ENCODE data around the gene OSBP.

Gene OSBP

GRCh38 chr11:59600636-59601035, 14.9 kb downstream of the OSBP start:
- H3K36me3 ChIP-seq (ENCODE audit: control insufficient read depth, insufficient read depth, low read length) = peaks cover 38% of the 10 kb centered on the region
- no peaks in the 10 kb centered on the region for H3K4me1 ChIP-seq (ENCODE audit: control insufficient read depth, insufficient read depth, low read length)

DNA sequence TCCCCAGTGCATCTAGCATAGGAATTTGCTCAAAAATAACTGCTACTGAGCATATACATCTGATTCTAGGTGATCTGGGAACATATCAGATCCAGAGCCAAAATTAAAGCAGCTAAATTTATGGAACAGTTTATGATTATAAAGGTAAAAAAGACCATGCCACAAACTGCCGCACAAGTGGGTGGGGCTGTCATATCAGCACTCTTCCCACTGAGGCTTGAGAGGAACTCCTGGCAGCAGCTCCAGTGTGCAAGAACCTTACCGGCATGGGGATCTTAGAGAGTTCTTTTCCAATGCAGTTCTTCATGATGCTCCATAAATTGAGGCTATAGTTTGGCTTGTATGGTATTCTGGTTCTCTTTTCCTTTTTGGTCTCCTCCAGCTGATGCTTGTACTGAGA, 15.3 kb downstream of the OSBP start:
- H3K9ac ChIP-seq (ENCODE audit: low read depth, low read length) = no peak overlapping the region
- no peaks in the 10 kb centered on the region for H3K27me3 ChIP-seq (ENCODE audit: control insufficient read depth, insufficient read depth, low read length)
- H3K4me3 ChIP-seq (ENCODE audit: low read depth, low read length) = no peak overlapping the region
- no peaks in the 10 kb centered on the region for H3K9me3 ChIP-seq (ENCODE audit: control insufficient read depth, insufficient read depth, low read length)
- H3K36me3 ChIP-seq (ENCODE audit: control insufficient read depth, insufficient read depth, low read length) = peaks cover 38% of the 10 kb centered on the region
- no peaks in the 10 kb centered on the region for H3K4me1 ChIP-seq (ENCODE audit: control insufficient read depth, insufficient read depth, low read length)

More at GRCh38 chr11:59600636-59601035, 14.9 kb downstream of the OSBP start:
- H3K4me3 ChIP-seq (ENCODE audit: low read depth, low read length) = no peak overlapping the region
- H3K27me3 ChIP-seq (ENCODE audit: control insufficient read depth, insufficient read depth, low read length) = no peaks in the 10 kb centered on the region
- H3K9ac ChIP-seq (ENCODE audit: low read depth, low read length) = no peak overlapping the region
- H3K9me3 ChIP-seq (ENCODE audit: control insufficient read depth, insufficient read depth, low read length) = no peaks in the 10 kb centered on the region

- Histone ChIP-seq H3K36me3 (ENCODE audit: control insufficient read depth, insufficient read depth, low read length) (peaks cover 40% of the 10 kb centered on the region), H3K4me3 (ENCODE audit: low read depth, low read length) (no peak overlapping the region), H3K4me1 (ENCODE audit: control insufficient read depth, insufficient read depth, low read length) (no peaks in the 10 kb centered on the region), H3K9me3 (ENCODE audit: control insufficient read depth, insufficient read depth, low read length) (no peaks in the 10 kb centered on the region), H3K27me3 (ENCODE audit: control insufficient read depth, insufficient read depth, low read length) (no peaks in the 10 kb centered on the region), H3K9ac (ENCODE audit: low read depth, low read length) (no peak overlapping the region)
These were observed 16.6 kb downstream of the OSBP start for GRCh38 chr11:59598961-59599360.

- no peak overlapping the region for H3K9ac ChIP-seq (ENCODE audit: low read depth, low read length)
- no peaks in the 10 kb centered on the region for H3K27me3 ChIP-seq (ENCODE audit: control insufficient read depth, insufficient read depth, low read length)
- no peaks in the 10 kb centered on the region for H3K9me3 ChIP-seq (ENCODE audit: control insufficient read depth, insufficient read depth, low read length)
- no peak overlapping the region for H3K4me3 ChIP-seq (ENCODE audit: low read depth, low read length)
- H3K4me1 ChIP-seq (ENCODE audit: control insufficient read depth, insufficient read depth, low read length) = no peaks in the 10 kb centered on the region
- no peaks in the 10 kb centered on the region for H3K36me3 ChIP-seq (ENCODE audit: control insufficient read depth, insufficient read depth, low read length)
These were observed 31.3 kb downstream of the OSBP start for GRCh38 chr11:59584294-59584693.

- no peak overlapping the region for H3K9ac ChIP-seq (ENCODE audit: low read depth, low read length)
- H3K4me1 ChIP-seq (ENCODE audit: control insufficient read depth, insufficient read depth, low read length) = no peaks in the 10 kb centered on the region
- no peaks in the 10 kb centered on the region for H3K27me3 ChIP-seq (ENCODE audit: control insufficient read depth, insufficient read depth, low read length)
- H3K36me3 ChIP-seq (ENCODE audit: control insufficient read depth, insufficient read depth, low read length) = peaks cover 2% of the 10 kb centered on the region
- H3K4me3 ChIP-seq (ENCODE audit: low read depth, low read length) = no peak overlapping the region
- no peaks in the 10 kb centered on the region for H3K9me3 ChIP-seq (ENCODE audit: control insufficient read depth, insufficient read depth, low read length)
These were observed 33.6 kb downstream of the OSBP start for GRCh38 chr11:59582006-59582405.

DNA sequence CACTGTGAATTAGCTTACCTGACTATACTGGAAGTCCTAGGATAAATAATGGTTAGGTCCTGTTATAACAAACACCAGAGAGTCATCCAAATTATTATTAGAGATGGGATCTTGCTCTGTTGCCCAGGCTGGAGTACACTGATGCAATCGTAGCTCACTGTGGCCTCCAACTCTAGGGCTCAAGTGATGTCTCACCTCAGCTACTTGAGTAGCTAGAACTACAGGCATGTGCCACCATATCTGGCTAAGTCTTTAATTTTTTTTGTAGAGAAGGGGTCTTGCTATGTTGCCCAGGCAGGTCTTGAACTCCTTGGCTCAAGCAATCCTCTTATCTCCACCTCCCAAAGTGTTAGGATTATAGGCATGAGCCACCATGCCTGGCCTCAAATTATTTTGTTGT, 37.2 kb downstream of the OSBP start:
- peaks cover 17% of the 10 kb centered on the region for H3K36me3 ChIP-seq (ENCODE audit: control insufficient read depth, insufficient read depth, low read length)

DNA sequence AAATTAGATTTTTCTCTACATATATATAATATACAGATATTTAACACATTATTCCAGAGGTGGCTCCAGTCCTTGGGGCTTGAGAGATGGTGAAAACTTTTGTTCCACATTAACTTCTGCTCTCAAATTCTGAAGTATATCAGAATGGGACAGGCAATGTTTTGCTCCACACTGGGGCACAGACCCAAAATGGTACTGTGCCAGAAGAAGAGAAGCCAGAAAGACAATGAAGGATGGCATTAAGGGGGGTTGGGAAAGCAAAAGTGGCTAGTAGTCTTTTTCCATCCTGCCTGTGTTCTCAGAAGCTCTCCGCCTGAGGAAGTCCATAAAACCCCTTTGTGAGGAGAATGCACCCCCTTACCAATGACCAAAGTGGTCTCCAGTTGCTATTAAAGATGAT, 40.1 kb downstream of the OSBP start:
- peaks cover 17% of the 10 kb centered on the region for H3K36me3 ChIP-seq (ENCODE audit: control insufficient read depth, insufficient read depth, low read length)
- H3K27me3 ChIP-seq (ENCODE audit: control insufficient read depth, insufficient read depth, low read length) = no peaks in the 10 kb centered on the region
- no peak overlapping the region for H3K4me3 ChIP-seq (ENCODE audit: low read depth, low read length)
- no peaks in the 10 kb centered on the region for H3K9me3 ChIP-seq (ENCODE audit: control insufficient read depth, insufficient read depth, low read length)
- H3K4me1 ChIP-seq (ENCODE audit: control insufficient read depth, insufficient read depth, low read length) = no peaks in the 10 kb centered on the region
- no peak overlapping the region for H3K9ac ChIP-seq (ENCODE audit: low read depth, low read length)

More for the DNA sequence above, 37.2 kb downstream of the OSBP start:
- H3K9me3 ChIP-seq (ENCODE audit: control insufficient read depth, insufficient read depth, low read length) = no peaks in the 10 kb centered on the region
- no peaks in the 10 kb centered on the region for H3K4me1 ChIP-seq (ENCODE audit: control insufficient read depth, insufficient read depth, low read length)
- H3K27me3 ChIP-seq (ENCODE audit: control insufficient read depth, insufficient read depth, low read length) = no peaks in the 10 kb centered on the region
- no peak overlapping the region for H3K9ac ChIP-seq (ENCODE audit: low read depth, low read length)
- no peak overlapping the region for H3K4me3 ChIP-seq (ENCODE audit: low read depth, low read length)

DNA sequence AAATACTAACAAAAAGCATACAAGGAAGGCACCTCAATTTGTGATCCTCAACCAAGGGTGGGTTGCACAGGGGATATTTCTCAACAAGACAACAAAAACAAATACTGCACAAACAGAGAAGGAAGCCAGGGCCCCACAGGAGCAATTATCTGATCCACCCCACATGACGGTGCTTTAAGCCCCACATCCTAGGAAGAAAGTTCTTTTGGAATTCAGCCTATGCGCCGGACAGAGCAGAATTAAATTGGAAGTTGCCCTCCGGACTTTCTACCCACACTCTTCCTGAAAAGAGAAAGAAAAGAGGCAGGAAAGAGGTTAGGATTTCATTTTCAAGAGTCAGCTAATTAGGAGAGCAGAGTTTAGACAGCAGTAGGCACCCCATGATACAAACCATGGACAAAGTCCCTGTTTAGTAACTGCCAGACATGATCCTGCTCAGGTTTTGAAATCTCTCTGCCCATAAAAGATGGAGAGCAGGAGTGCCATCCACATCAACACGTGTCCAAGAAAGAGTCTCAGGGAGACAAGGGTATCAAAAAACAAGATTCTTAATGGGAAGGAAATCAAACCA, 40.6 kb downstream of the OSBP start:
- Histone ChIP-seq H3K9ac (ENCODE audit: low read depth, low read length) (no peak overlapping the region), H3K27me3 (ENCODE audit: control insufficient read depth, insufficient read depth, low read length) (no peaks in the 10 kb centered on the region), H3K4me3 (ENCODE audit: low read depth, low read length) (no peak overlapping the region), H3K4me1 (ENCODE audit: control insufficient read depth, insufficient read depth, low read length) (no peaks in the 10 kb centered on the region), H3K36me3 (ENCODE audit: control insufficient read depth, insufficient read depth, low read length) (peaks cover 17% of the 10 kb centered on the region), H3K9me3 (ENCODE audit: control insufficient read depth, insufficient read depth, low read length) (no peaks in the 10 kb centered on the region)

DNA sequence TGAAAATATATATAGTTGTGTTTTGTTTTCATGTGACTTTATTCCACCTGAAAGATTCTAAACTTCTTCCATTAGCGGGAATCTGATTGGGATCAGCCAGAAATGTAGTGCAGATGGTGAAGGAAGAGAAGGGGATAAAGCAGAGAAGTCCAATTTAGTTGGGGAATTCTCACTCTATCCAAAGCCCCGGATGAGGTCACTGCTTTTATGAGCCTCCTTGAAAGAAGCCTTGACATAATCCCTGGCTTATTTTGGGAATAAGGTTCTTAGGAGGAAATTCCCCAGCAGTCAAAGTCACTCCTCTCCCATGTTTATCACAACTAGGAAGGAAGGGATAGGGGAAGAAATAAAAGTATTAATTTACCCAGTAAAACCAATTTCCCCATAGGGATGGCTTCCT, 41.1 kb downstream of the OSBP start:
- Histone ChIP-seq H3K9me3 (ENCODE audit: control insufficient read depth, insufficient read depth, low read length) (no peaks in the 10 kb centered on the region), H3K36me3 (ENCODE audit: control insufficient read depth, insufficient read depth, low read length) (peaks cover 17% of the 10 kb centered on the region), H3K4me1 (ENCODE audit: control insufficient read depth, insufficient read depth, low read length) (no peaks in the 10 kb centered on the region)

GRCh38 chr11:59573216-59573615, 42.4 kb downstream of the OSBP start:
- no peaks in the 10 kb centered on the region for H3K9me3 ChIP-seq (ENCODE audit: control insufficient read depth, insufficient read depth, low read length)
- no peak overlapping the region for H3K9ac ChIP-seq (ENCODE audit: low read depth, low read length)
- no peak overlapping the region for H3K4me3 ChIP-seq (ENCODE audit: low read depth, low read length)
- no peaks in the 10 kb centered on the region for H3K27me3 ChIP-seq (ENCODE audit: control insufficient read depth, insufficient read depth, low read length)
- H3K36me3 ChIP-seq (ENCODE audit: control insufficient read depth, insufficient read depth, low read length) = peaks cover 17% of the 10 kb centered on the region
- H3K4me1 ChIP-seq (ENCODE audit: control insufficient read depth, insufficient read depth, low read length) = no peaks in the 10 kb centered on the region

More for the DNA sequence above, 41.1 kb downstream of the OSBP start:
- H3K27me3 ChIP-seq (ENCODE audit: control insufficient read depth, insufficient read depth, low read length) = no peaks in the 10 kb centered on the region
- H3K9ac ChIP-seq (ENCODE audit: low read depth, low read length) = no peak overlapping the region
- H3K4me3 ChIP-seq (ENCODE audit: low read depth, low read length) = no peak overlapping the region

GRCh38 chr11:59572091-59572490, 43.5 kb downstream of the OSBP start:
- Histone ChIP-seq H3K36me3 (ENCODE audit: control insufficient read depth, insufficient read depth, low read length) (peaks cover 16% of the 10 kb centered on the region), H3K4me1 (ENCODE audit: control insufficient read depth, insufficient read depth, low read length) (no peaks in the 10 kb centered on the region), H3K9ac (ENCODE audit: low read depth, low read length) (no peak overlapping the region), H3K4me3 (ENCODE audit: low read depth, low read length) (no peak overlapping the region), H3K27me3 (ENCODE audit: control insufficient read depth, insufficient read depth, low read length) (no peaks in the 10 kb centered on the region), H3K9me3 (ENCODE audit: control insufficient read depth, insufficient read depth, low read length) (no peaks in the 10 kb centered on the region)

DNA sequence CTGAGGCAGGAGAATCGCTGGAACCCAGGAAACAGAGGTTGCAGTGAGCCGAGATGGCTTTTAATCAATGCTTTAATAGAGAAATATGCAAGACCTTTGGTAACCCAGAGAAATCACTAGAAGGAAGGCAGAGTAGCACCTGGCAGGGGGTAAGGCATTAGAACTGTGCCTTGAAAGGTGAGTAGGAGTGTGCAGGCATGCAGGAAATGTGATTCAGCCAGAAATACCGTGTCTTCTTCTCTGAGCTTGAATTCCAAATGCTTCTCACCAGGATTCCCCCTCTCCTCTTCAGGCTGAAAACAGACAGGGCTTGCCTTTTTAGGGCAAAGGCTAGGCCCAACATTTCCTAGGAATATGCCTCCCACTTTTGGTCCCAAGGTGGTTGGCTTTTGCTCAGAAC, 53.3 kb downstream of the OSBP start:
- no peaks in the 10 kb centered on the region for H3K4me1 ChIP-seq (ENCODE audit: control insufficient read depth, insufficient read depth, low read length)
- no peak overlapping the region for H3K4me3 ChIP-seq (ENCODE audit: low read depth, low read length)
- H3K27me3 ChIP-seq (ENCODE audit: control insufficient read depth, insufficient read depth, low read length) = peaks cover 4% of the 10 kb centered on the region
- peaks cover 3% of the 10 kb centered on the region for H3K36me3 ChIP-seq (ENCODE audit: control insufficient read depth, insufficient read depth, low read length)
- no peaks in the 10 kb centered on the region for H3K9me3 ChIP-seq (ENCODE audit: control insufficient read depth, insufficient read depth, low read length)
- H3K9ac ChIP-seq (ENCODE audit: low read depth, low read length) = no peak overlapping the region

Data from iPS-15b (cell line).